SW480 (cell line): ENCODE results near the gene SUPT4H1.

ENCODE experiments used
- DNase-seq: peaks from one replicate; pipeline ENCODE4 v3.0.0-alpha.2; 2016; ENCODE audit warnings: low spot score

SUPT4H1 gene

DNA sequence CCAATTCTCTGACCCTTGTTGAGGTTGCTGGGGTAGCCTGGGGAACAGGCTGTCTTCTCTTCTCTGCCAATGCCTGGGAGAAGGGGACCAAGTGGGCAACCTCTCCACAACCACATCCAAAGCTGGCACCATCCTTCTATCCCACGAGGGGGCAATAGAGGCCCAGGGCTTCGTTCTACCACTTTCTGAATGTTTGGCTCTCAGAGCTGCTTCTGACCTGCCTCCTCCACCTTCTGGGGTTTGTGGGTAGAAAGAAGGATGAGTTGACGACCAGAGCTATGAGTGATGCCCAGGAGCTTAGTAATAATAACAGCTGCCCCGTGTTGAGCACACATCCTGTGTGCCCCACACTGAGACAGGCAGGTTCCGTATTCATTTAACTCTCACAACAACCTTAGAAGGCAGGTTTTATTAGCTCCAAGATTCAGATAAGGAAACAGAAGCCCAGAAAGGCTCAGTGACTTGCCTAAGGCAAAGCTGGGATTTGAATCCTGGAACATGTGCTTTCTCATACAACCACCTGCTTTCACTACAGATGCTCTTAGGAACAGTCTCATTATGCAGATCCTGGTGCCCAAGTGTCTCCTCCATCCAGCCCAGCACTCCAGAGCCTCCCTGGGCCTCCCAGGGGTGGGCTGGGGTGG is 34.5 kb downstream of the SUPT4H1 start:
- DNase-seq = peak; percentile 84

DNA sequence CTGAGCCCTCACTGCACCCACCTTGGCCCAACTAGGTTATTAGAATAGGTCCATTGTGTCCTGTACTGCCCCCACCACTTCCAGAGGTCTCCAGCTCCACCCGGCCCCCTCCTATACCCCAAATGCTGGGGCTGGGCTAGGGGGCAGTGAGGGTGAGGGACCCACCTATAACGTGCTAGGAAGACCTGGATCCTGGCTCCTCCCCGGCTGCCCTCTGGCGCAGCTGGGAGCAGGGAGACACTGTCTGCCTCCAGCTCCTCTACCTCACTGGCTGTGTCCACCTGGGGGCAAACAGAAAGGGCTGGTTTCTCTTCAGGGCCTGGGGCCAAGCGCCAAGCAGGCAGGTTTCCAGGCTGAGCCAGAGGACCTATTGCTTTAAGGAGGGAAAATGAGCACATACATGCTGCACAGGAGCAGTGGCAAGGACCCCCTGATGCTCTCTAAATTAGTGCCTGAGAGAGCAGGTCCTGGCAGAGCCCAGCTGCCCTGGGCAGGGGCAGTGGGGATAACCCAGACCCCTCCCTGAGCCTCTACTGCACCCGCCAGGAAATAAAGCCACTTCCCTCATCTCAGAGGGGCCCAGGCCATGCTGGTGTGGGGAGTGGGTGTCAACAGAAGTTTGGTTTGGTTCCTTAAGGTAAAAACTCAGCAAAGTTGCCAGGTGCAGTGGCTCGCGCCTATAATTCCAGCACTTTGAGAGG is 35.6 kb downstream of the SUPT4H1 start:
- DNase-seq = no peak

DNA sequence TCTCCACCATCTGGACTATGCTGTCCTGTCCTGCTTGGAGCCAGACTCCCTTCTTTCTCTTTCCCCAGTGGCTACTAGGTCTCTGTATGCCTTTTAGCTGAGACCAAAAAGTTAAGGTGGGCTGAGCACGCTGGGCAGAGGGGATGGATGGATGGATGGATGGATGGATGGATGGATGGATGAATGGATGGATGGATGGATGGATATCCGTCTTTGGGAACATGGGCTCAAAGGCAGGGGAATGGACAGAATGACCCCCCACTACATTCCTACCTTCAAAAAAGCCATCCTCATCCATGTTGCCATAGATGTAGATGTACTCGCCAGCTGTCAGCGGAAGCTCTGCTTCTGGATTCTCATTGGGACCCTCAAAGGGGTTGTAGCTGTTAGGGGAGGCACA is 36.3 kb downstream of the SUPT4H1 start:
- DNase-seq = no peak

DNA sequence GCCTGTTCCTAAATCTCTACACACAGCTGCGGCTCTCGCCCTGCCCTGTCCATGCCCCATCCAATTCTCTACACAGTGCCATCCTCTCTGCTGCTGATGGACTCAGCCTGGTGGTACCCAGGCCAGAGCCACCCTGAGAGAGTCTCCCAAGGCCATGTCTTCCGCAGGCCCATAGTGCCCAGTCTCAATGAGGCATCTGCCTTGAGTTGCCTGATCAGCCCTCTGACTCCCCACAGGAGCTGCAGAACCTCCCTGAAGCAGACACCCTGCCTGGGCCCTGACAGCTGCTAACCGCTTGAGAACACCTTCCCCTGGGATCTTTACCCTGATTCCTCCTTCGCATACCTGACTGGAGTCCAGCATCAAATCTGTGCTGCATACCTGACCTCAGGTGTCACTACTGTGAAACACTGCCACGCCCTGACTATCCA is 36.7 kb downstream of the SUPT4H1 start:
- no peak for DNase-seq

DNA sequence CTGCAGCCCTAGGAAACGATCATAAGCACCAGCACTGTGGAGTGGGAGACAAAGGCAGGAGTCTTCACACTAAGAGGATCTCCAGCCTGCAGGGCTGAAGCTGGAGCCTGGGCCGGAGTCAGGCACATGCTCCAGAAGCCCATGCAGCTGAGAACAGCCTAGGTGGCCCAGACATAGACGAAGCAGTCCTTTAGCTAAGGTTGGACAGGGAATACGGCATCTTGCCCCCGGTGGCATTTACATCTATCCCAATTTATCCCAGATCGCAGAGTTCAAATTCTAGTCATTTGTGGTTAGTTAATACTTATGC is 37.3 kb downstream of the SUPT4H1 start:
- no peak for DNase-seq

DNA sequence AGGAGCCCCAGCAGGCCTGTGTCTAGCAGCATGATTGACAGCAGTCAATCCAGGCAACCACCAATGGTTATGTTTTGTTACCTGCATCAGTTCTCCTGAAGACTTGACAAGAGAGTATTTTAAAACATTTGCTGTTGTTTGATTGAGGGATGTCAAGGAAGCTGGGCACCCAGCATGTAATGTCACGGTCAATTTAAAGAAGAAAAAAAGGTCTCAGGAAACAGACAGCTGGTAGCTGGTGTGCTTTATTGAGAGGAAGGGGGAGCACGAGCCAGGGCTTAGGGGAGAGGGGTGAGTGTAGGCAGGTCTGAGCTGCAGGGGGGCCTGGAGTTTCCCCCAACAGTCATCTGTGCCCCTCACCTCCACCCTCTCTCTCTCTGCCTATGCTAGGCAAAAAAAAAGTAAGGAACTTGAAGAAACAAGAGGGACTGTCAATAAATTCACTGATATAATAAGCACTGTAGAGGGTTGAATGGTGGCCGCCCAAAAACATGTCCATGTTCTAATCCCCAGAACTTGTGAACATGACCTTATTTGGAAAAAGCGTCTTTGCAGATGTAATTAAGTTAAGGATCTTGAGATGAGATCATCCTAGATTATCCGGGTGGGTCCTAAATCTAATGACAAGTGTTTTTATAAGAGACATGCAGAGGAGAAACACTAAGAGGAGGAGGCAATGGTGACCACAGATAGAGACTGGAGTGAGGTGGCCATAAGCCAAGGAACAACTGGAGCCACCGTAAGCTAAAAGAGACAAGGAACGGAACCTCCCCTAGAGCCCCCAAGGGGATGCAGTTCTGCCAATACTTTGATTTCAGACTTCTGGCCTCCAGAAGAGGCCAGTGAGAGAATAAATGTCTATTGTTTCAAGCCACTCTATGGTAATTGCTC is 37.9 kb downstream of the SUPT4H1 start:
- DNase-seq = no peak

DNA sequence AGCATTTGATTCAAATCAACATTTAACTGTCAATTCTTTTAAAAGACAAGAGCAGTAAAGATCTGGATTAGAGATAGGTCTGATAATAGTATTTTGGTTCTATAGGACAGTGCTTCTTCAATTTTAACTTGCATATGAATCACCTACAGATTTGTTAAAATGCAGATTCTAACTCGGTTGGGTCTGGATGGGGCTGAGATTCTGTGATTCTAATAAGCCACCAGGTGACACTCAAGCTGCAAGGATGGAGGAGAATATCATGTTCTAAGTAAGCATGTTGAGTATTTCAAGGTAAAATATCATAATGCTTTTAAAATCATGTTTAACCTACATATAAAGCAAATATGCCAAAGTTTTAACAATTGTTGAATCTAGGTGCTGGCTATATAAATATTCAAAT is 39.2 kb downstream of the SUPT4H1 start:
- DNase-seq = no peak

DNA sequence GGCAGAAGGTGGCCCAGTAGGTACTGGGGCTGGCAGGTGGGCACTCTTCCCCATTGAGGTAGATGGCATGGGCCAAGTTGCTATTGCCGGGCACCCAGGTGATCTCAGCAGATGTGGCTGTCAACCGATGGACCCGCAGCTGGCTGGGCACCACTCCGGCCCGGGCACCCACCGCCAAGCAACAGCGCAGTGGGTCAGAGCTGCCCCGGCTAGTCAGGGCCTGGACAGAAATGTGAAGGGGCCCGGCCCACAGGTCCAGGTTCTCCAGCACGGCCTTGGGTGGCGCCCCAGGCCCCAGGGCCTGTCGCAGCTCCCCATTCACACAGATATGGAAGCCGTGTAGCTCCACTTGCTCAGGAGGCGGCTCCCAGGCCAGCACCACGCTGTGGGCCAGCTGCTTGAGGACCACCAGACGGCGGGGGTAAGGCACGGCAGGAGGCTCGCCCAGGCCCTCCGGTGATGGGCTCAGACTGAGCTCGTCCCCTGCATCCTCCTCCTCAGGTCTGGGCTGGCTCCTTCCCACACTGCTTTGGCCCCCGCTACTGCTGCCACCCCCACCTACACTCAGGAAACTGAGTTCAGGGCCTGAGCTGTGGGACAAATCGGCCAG is 39.9 kb downstream of the SUPT4H1 start:
- no peak for DNase-seq

DNA sequence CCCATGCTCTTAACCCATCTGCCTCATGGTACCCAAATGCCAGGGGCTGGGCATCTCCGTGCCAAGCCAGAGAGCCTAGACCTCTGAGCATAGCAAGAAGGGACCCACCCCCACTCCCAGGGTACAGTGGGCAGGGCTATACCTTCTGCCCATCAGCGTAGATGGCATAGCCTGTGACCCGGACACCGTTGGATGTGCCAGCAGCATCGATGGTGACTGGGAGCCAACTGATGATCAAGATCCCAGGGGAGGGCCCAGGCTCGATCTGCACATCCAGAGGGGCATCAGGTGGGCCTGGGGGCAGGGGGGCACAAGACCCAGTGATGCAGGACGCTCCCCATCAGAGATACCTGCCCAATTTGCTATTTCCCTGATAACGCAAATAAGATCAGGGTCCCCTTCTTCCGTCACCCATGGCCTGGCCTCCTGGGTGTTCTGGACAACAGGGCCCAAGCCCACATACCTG is 40.5 kb downstream of the SUPT4H1 start:
- no peak for DNase-seq

DNA sequence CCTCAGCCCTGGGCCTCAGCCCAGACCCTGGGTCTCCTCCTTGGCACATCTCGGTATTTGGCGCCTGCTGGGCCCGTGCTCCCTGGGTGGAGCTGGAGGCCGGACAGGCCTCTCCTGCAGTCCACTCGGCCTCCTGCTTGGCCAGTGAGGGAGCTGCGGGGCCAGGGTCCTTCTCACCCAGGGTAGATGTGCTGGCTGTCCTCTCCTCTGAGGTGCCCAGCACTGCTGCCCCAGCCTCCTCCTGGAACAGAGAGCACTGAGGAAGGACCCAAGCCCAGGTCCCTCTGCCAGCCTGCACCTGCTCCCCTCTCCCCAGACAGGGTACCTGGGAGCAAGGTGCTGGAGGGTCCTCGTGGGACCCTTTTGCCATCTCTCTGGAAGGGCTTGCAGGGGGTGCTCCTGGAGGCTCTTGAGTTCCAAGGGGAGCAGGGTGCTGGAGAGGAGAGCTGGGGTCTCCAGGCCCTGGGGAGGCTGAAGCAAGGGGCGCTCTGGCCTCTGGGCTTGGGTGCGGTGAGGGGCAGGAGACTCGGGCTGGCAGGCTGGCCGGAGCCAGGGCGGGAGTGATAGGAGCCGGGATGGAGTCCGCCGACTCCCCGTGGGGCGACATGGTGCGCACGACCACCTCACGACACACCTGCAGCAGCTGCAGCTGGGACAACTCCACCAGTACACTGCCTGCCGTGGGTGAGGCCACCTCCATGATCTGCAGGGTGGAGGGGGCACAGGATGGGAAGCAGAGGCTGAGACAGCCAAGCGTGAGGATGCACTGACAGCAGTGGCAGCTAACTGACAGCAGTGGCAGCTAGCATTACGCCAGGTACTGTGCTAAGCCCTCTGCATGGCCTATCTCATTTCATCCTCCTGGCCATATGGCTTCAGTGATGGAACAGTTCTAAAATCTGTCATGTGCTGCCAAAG is 41.2 kb downstream of the SUPT4H1 start:
- no peak for DNase-seq

DNA sequence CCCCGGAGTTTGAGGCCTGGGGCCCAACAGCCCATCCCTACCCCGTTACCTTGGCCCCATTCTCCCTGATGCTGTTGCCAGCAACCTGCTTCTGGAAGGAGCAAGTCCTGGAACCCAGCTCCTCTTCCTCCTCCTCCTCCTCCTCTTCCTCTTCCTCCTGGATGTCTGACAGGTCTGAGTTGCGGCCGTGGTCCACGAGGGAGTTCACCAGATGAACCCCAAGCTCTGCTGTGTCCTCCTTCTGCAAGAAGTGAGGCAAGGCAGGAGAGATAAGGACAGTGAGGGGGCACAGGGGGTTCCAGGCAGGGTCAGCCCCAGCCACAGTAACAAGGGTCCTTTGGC is 42.1 kb downstream of the SUPT4H1 start:
- no peak for DNase-seq

DNA sequence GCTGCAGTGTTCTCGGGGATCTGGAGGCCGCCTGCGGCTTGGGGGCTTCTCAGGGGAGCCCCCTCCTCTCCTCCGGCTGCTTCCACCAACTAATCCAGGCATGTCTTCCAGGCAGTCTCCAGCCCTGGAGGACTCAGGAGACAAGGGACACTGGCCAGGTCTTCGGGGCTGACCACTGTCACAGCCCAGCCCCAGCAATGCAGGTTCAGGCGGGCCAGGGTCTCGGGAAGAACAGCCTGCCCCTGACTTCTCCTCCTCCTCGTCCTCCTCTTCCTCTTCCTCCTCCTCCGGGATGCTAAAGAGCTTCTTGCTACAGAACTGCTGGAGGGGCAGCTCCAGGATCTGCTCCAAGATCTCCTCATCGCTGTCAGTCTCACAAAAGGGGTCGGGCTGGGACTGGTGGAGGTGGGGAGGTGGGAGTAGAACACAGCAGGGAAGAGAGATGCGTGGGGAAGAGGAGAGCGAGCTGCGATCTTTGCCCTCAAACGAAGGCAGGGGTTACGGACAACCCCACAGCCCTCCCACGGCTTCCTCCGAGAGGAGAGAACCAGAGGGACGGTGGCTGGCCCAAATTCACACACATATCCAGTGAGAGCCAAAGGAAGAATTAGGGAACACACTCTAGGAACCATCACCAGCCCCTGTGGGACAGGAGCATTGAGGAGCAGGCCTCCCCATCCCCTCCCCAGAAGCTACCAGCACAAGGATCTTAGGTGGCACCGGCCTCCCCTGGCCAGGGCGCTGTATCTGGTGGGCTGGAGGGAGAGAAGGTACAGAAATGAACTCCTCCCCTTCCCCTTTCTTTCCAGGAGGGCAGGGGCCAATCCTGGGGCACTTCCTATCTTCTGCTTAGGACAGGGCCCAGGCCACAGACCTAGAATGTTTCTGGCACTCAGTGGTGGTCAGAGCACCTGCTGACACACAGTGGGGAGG is 42.8 kb downstream of the SUPT4H1 start:
- DNase-seq = no peak

DNA sequence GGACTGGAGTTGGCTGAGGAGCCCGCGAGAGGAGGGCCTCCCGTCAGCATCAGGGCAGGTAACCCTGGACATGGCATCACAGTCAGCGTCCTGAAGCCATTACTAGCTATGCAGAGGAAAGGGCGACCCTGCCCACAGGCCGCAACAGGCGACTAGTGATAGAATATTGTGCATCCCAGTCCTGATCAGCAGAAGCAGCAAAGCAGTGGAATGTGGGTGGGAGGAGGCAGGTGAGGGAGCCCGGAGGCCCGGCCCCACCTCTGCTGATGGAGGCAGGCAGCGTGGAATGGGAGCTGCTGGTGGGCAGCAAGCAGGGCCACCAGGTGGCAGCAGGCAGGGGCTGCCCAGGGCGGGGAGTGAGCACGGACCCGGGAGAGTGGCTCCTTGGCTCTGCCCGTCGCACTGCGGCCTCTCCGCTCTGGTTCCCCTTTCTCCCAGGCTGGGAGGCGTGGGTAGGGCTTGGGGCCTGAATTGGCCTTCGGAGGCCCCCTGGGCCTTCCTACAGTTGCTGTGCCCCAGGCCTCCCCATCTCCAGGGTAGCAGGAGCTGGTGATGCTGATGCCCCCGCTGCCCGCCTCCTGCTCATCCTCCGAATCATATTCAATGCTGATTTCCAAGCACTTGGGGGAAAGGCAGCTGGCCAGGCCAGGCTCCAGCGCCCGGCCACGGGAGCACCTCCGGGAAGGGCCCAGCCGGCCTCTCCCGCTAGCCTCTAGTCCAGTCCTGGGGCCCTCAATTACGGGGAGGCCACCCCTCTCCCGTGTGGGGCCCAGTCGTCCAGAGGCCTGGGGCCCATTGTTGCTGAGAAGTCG is 43.6 kb downstream of the SUPT4H1 start:
- no peak for DNase-seq

DNA sequence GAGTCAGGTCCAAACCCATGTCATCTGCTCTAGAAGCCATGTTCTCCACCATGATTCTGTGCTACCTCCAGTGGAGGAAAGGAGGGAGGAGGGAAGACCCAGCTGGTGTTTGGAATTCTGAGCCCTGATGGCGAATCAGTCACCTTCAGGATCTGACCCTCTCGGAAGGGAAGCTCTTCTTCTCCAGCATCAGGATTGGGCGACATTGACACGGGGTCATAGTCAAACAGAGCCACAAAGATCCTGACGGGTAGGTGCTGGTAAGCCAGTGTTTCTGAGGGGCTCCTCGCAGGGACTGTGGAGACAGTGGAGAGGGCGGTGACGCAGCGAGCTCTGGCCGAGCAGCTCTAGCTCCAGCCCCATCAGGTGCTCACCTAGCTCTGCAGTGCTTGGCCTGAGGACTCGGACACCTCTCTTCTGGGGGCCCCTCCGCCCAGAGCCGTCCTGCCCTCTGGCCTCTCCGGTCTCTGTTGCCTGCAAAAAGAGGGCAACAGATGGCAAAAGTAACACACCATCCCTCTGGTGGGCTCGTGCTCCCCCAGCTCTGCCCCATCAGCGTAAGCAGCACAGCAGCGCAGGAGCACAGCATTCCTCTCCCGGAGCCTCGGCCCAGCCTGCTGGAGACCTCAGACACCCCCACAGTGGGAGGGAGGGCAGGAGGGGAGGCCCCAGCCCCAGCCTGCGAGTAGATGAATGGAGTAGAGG is 44.4 kb downstream of the SUPT4H1 start:
- DNase-seq = no peak

DNA sequence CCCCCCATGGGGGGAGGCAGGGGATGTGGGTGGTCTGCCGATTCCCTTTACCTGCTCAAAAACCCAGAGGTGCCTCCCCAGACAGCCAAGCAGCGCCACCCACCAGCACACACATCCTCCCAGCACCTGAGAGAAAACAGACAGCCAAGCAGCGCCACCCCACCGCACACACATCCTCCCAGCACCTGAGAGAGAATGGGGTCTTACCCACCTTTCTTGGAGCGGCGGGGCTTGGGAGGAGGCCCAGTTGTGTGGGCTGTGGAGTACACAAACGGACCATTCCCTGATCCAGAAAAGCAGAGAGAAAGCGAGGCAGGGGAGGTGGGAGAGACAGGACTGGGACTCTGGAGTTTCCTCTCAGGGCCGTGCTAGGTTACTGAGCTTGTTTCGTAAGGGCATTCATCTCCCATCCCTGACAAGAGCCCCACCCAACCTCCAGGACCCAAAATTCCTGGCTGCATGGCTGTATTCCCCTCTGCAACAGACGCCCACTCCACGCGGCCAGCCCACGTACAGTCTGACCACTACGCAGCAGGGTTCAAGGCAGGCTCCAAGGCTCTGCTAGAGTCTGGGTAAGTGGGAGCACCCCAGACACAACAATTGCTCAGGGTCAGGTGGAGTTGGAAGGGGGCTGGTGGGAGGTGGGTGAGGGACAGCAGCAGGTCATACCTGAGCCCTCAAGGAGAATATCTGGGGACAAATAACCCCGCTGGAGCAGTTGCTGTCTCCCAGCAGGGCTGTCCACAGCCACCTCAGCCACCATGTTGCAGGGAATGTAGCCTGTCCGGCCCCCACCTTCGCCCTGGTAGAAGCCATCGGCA is 45.7 kb downstream of the SUPT4H1 start:
- DNase-seq = no peak

DNA sequence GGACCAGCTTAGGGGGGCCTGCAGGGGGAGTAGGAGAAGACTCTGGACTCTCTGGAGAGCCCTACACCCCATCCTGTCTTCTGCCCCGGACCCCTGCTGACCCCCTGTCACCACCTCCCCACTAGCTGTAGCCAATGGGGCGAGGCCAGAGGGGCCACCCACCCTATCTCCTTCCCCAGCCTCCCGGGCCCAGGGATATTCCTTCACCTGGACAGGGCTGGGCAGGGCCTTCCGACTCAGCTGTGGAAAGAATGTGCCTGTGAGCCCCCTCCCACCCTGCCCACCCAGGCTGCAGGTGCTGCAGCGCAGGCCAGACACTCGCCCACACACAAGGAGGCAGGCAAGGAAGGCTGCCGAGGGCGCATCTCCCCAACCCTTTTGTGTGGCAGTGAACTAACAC is 46.4 kb downstream of the SUPT4H1 start:
- no peak for DNase-seq

DNA sequence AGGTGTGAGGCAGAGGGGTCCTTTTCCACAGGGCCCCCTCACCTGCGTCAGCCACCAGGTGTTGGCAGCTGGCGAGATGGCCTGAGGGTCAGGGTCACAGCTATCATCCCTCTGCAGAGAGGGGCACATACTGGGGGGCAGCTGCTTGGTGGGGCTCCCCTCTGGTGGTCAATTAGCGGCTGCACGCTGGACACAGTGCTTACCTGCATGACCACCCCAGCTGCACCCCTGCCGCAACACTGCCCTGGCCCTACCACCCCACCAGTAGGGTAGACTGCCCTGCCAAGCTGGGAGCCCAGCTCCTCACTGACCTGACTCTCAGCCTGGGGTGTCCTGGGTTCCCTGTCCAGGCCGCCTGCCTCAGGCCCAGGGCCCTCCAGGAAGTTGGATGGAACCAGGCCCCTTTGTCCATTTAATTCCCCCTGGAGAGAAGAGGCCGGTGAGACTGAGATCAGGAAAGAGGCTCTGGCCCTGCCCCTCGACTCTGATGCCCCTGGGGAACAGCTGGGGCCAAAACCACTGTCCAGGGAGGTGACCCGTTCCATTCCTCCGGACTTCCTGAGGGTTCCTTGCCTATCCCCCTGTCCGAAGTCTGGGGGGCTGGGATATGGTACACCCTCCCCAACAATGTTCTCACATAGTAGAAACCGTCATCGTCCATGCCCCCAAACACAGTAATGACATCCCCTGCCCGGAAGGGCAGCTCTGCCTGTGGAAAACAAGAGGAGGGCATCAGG is 47.1 kb downstream of the SUPT4H1 start:
- DNase-seq = no peak
